HEK293 (cell line): ENCODE data around the gene LAMA2.

Source experiments
- CTCF ChIA-PET: fragments of 350-600 bp; formaldehyde crosslinking; extraction: SDS; loops from one replicate; lab custom pipeline; 2021; ENCODE audit warnings: antibody characterized with exemption; lab: Yijun Ruan, JAX
- POLR2A ChIA-PET: fragments of 300-600 bp; formaldehyde crosslinking; extraction: SDS; loops from one replicate; lab custom pipeline; 2020; ENCODE audit warnings: antibody characterized with exemption, inconsistent platforms; lab: Yijun Ruan, JAX
- H3K27ac ChIP-seq: fragments of 200-500 bp; sonication (Bioruptor generic); 2 replicates; pipeline ENCODE4 v1.5.1; 2014; ENCODE audit warnings: low read depth, low read length, control low read depth, inconsistent platforms; ENCODE audit errors: extremely low read depth
- H3K36me3 ChIP-seq, 2 experiments: fragments of 200-500 bp in 1 of 2; sonication (Bioruptor generic) in 1 of 2; 1 replicate in 1 of 2; 2 replicates in 1 of 2; pipeline ENCODE4 v1.5.1; 2014 to 2017; ENCODE audit warnings: inconsistent platforms in 2 of 2, low read length in 2 of 2; ENCODE audit not compliant: control insufficient read depth in 2 of 2, insufficient read depth in 1 of 2
- H3K4me1 ChIP-seq: fragments of 200-500 bp; sonication (Bioruptor generic); 2 replicates; pipeline ENCODE4 v1.5.1; 2014; ENCODE audit warnings: mild to moderate bottlenecking, low read length, inconsistent platforms; ENCODE audit not compliant: control insufficient read depth, insufficient read depth
- H3K4me3 ChIP-seq: 2 replicates; pipeline ENCODE4 v1.5.1; 2011; ENCODE audit warnings: low read depth, mild to moderate bottlenecking, control low read depth, low read length, moderate library complexity
- H3K9me3 ChIP-seq: fragments of 200-500 bp; sonication (Bioruptor generic); 2 replicates; pipeline ENCODE4 v1.5.1; 2014; ENCODE audit warnings: low read depth, low read length, inconsistent platforms; ENCODE audit not compliant: control insufficient read depth, insufficient read depth
- KLF16 ChIP-seq: fragments of 450-650 bp; formaldehyde crosslinking; IDR thresholded peaks from 2 replicates; pipeline ENCODE4 v1.5.1; 2017; ENCODE audit warnings: missing biosample characterization, missing genetic modification characterization
- OSR2 ChIP-seq: fragments of 450-650 bp; formaldehyde crosslinking; IDR thresholded peaks from 2 replicates; pipeline ENCODE4 v1.5.1; 2016; ENCODE audit warnings: missing biosample characterization, missing genetic modification characterization
- PRDM1 ChIP-seq: fragments of 450-650 bp; formaldehyde crosslinking; IDR thresholded peaks from 2 replicates; pipeline ENCODE4; 2016; ENCODE audit warnings: missing biosample characterization, missing genetic modification characterization
- ZBTB20 ChIP-seq: fragments of 450-650 bp; formaldehyde crosslinking; IDR thresholded peaks from 2 replicates; pipeline ENCODE4 v1.5.1; 2016; ENCODE audit warnings: missing biosample characterization, missing genetic modification characterization
- ZNF10 ChIP-seq: fragments of 450-650 bp; formaldehyde crosslinking; IDR thresholded peaks from 2 replicates; pipeline ENCODE4 v1.5.1; 2017; ENCODE audit warnings: missing biosample characterization, missing genetic modification characterization
- ZNF138 ChIP-seq: fragments of 450-650 bp; formaldehyde crosslinking; IDR thresholded peaks from 2 replicates; pipeline ENCODE4 v1.5.1; 2016; ENCODE audit warnings: missing biosample characterization, missing genetic modification characterization, borderline replicate concordance
- ZNF274 ChIP-seq, 2 experiments: fragments of 200-500 bp in 1 of 2; fragments of 450-650 bp in 1 of 2; sonication (Bioruptor generic) in 1 of 2; formaldehyde crosslinking in 1 of 2; IDR thresholded peaks; 2 replicates each; pipeline versions ENCODE4 v1.5.1 to v1.6.1; 2014 to 2016; ENCODE audit warnings: borderline replicate concordance in 1 of 2, inconsistent platforms in 1 of 2, low read length in 1 of 2, missing biosample characterization in 1 of 2, missing genetic modification characterization in 1 of 2
- ZNF280D ChIP-seq: fragments of 450-650 bp; formaldehyde crosslinking; IDR thresholded peaks from 2 replicates; pipeline ENCODE4 v1.5.1; 2016; ENCODE audit warnings: missing biosample characterization, missing genetic modification characterization
- ZNF366 ChIP-seq: fragments of 450-650 bp; formaldehyde crosslinking; conservative IDR thresholded peaks from 2 replicates; pipeline ENCODE4 v1.5.1; 2016; ENCODE audit warnings: missing biosample characterization, missing genetic modification characterization
- ZNF521 ChIP-seq: fragments of 450-650 bp; formaldehyde crosslinking; IDR thresholded peaks from 2 replicates; pipeline ENCODE4 v1.5.1; 2017; ENCODE audit warnings: missing biosample characterization, mild to moderate bottlenecking, missing genetic modification characterization
- ZNF549 ChIP-seq: fragments of 450-650 bp; IDR thresholded peaks from 2 replicates; pipeline ENCODE4 v1.5.1; 2018; ENCODE audit warnings: missing biosample characterization, missing genetic modification characterization, mild to moderate bottlenecking, inconsistent platforms, moderate library complexity
- ZNF571 ChIP-seq: fragments of 450-650 bp; formaldehyde crosslinking; IDR thresholded peaks from 2 replicates; pipeline ENCODE4 v1.5.0; 2017; ENCODE audit warnings: missing biosample characterization, missing genetic modification characterization
- ZNF596 ChIP-seq: fragments of 450-650 bp; IDR thresholded peaks from 2 replicates; pipeline ENCODE4 v1.5.0; 2018; ENCODE audit warnings: missing biosample characterization, mild to moderate bottlenecking, missing genetic modification characterization, moderate library complexity
- ZNF768 ChIP-seq: fragments of 450-650 bp; formaldehyde crosslinking; IDR thresholded peaks from 2 replicates; pipeline ENCODE4 v1.5.1; 2018; ENCODE audit warnings: missing biosample characterization, mild to moderate bottlenecking, missing genetic modification characterization
- ZSCAN30 ChIP-seq: fragments of 450-650 bp; IDR thresholded peaks from 2 replicates; pipeline ENCODE4 v1.5.1; 2018; ENCODE audit warnings: missing biosample characterization, mild to moderate bottlenecking, missing genetic modification characterization, moderate library complexity

LAMA2 gene

GRCh38 chr6:129206821-129207220, 323.9 kb downstream of the LAMA2 start:
- Histone ChIP-seq H3K36me3 (no peaks in the 10 kb centered on the region), H3K4me3 (no peak overlapping the region), H3K27ac (no peak overlapping the region), H3K9me3 (no peaks in the 10 kb centered on the region), H3K4me1 (no peaks in the 10 kb centered on the region)
- no peak for TF ChIP-seq ZNF280D (tag by site-specific recombination)
- 0 out of 2 replicates have a peak, but pooled peaks have one; percentile 33 for TF ChIP-seq OSR2 (tag by site-specific recombination)
- ChIA-PET CTCF (interaction anchor here (1.2 kb wide), 1 partner anchor 9 kb away, joined by 6 read pairs; no protein-coding TSS in a partner anchor), POLR2A (no interaction called here)

GRCh38 chr6:129207832-129208231, 324.9 kb downstream of the LAMA2 start:
- H3K4me1 ChIP-seq, result no peaks in the 10 kb centered on the region
- no peak overlapping the region for H3K4me3 ChIP-seq
- CTCF ChIA-PET, result interaction anchor here (0.6 to 0.7 kb wide), 3 partner anchors 12 to 281 kb away, joined by 3 to 4 read pairs (median 3); no protein-coding TSS in a partner anchor
- H3K27ac ChIP-seq, result no peak overlapping the region
- TF ChIP-seq PRDM1 (tag by site-specific recombination) (no peak), ZNF10 (tag by site-specific recombination) (no peak), ZNF521 (tag by site-specific recombination) (no peak), ZBTB20 (tag by site-specific recombination) (no peak), KLF16 (no peak), ZNF274 (IDR thresholded peaks at IDR 0.05; ENCODE audit: low read length) (no peak), ZNF274 (tag by site-specific recombination; IDR thresholded peaks at IDR 0.05; ENCODE audit: borderline replicate concordance) (no peak), ZSCAN30 (tag by site-specific recombination) (no peak), ZNF768 (tag by site-specific recombination) (no peak)
- no peaks in the 10 kb centered on the region for H3K36me3 ChIP-seq
- POLR2A ChIA-PET, result no interaction called here
- H3K9me3 ChIP-seq, result no peaks in the 10 kb centered on the region

GRCh38 chr6:129208415-129209034, 325.6 kb downstream of the LAMA2 start:
- ChIA-PET CTCF (interaction anchor here (0.6 kb wide), 1 partner anchor 12 kb away, joined by 3 read pairs; no protein-coding TSS in a partner anchor), POLR2A (no interaction called here)
- H3K27ac ChIP-seq, result no peak overlapping the region
- H3K4me1 ChIP-seq, result no peaks in the 10 kb centered on the region
- no peak overlapping the region for H3K4me3 ChIP-seq
- no peaks in the 10 kb centered on the region for H3K36me3 ChIP-seq
- TF ChIP-seq PRDM1 (tag by site-specific recombination) (peak; percentile 81), ZNF138 (no peak), ZNF549 (tag by site-specific recombination) (no peak), ZNF596 (tag by site-specific recombination) (0 out of 2 replicates have a peak, but pooled peaks have one; percentile 57), ZNF571 (tag by site-specific recombination) (no peak), ZNF366 (tag by site-specific recombination) (peak; percentile 94)
- TF ChIP-seq, all 188 proteins: peak for 3
- no peaks in the 10 kb centered on the region for H3K9me3 ChIP-seq
